Measurements from ENCODE around the gene CHAT. TPM values are rescaled to one million over a fixed set of nuclear protein-coding genes. Genes with fewer than 3 reads are reported as not detected.

Gene CHAT
- polyA plus RNA-seq (ENCODE audit: insufficient read length in 4 of 4), result not detected

- DNase-seq (ENCODE audit: low read depth in 4 of 4, low spot score in 2 of 4), result no peak
Observed at GRCh38 chr10:49613882-49614241, at the start of gene CHAT. TSS of gene CHAT (plus strand) at chr10:49614037. CDS start at chr10:49614190, 153 bp downstream.

- DNase-seq (ENCODE audit: low read depth in 4 of 4, low spot score in 2 of 4), result no peak
Observed at GRCh38 chr10:49564461-49565009, 49.3 kb upstream of the CHAT start.

- DNase-seq (ENCODE audit: low read depth in 4 of 4, low spot score in 2 of 4), result no peak
Observed at GRCh38 chr10:49567810-49568209, 46.0 kb upstream of the CHAT start.

GRCh38 chr10:49568235-49568634 lies 45.6 kb upstream of the CHAT start:
- no peak for DNase-seq (ENCODE audit: low read depth in 4 of 4, low spot score in 2 of 4)

GRCh38 chr10:49569031-49569631 lies 44.7 kb upstream of the CHAT start:
- DNase-seq (ENCODE audit: low read depth in 4 of 4, low spot score in 2 of 4), result no peak

- no peak for DNase-seq (ENCODE audit: low read depth in 4 of 4, low spot score in 2 of 4)
Observed at GRCh38 chr10:49571388-49571787, 42.4 kb upstream of the CHAT start.

- no peak for DNase-seq (ENCODE audit: low read depth in 4 of 4, low spot score in 2 of 4)
Observed at GRCh38 chr10:49572594-49573114, 41.2 kb upstream of the CHAT start.

GRCh38 chr10:49575489-49576072 lies 38.3 kb upstream of the CHAT start:
- DNase-seq (ENCODE audit: low read depth in 4 of 4, low spot score in 2 of 4), result no peak

GRCh38 chr10:49577182-49577925 lies 36.5 kb upstream of the CHAT start:
- DNase-seq (ENCODE audit: low read depth in 4 of 4, low spot score in 2 of 4), result no peak

- no peak for DNase-seq (ENCODE audit: low read depth in 4 of 4, low spot score in 2 of 4)
Observed at GRCh38 chr10:49578392-49578791, 35.4 kb upstream of the CHAT start.

- no peak for DNase-seq (ENCODE audit: low read depth in 4 of 4, low spot score in 2 of 4)
Observed at GRCh38 chr10:49579621-49580020, 34.2 kb upstream of the CHAT start.

- DNase-seq (ENCODE audit: low read depth in 4 of 4, low spot score in 2 of 4), result no peak
Observed at GRCh38 chr10:49585387-49585786, 28.4 kb upstream of the CHAT start.

GRCh38 chr10:49587981-49588380 lies 25.9 kb upstream of the CHAT start:
- no peak for DNase-seq (ENCODE audit: low read depth in 4 of 4, low spot score in 2 of 4)

GRCh38 chr10:49592726-49593563 lies 20.9 kb upstream of the CHAT start:
- DNase-seq (ENCODE audit: low read depth in 4 of 4, low spot score in 2 of 4), result peak in 1 of 4 donors; percentile 29

- DNase-seq (ENCODE audit: low read depth in 4 of 4, low spot score in 2 of 4), result no peak
Observed at GRCh38 chr10:49593564-49593875, 20.3 kb upstream of the CHAT start.

- DNase-seq (ENCODE audit: low read depth in 4 of 4, low spot score in 2 of 4), result no peak
Observed at GRCh38 chr10:49593998-49594397, 19.8 kb upstream of the CHAT start.

- DNase-seq (ENCODE audit: low read depth in 4 of 4, low spot score in 2 of 4), result peak in 1 of 4 donors; percentile 46
Observed at GRCh38 chr10:49594594-49594993, 19.2 kb upstream of the CHAT start.

- no peak for DNase-seq (ENCODE audit: low read depth in 4 of 4, low spot score in 2 of 4)
Observed at GRCh38 chr10:49595003-49595712, 18.7 kb upstream of the CHAT start.

- DNase-seq (ENCODE audit: low read depth in 4 of 4, low spot score in 2 of 4), result no peak
Observed at GRCh38 chr10:49595713-49596492, 17.9 kb upstream of the CHAT start.

- DNase-seq (ENCODE audit: low read depth in 4 of 4, low spot score in 2 of 4), result no peak
Observed at GRCh38 chr10:49596493-49596809, 17.4 kb upstream of the CHAT start.

Data from left renal cortex interstitium (tissue), 4 donors.